Superior temporal gyrus (tissue), 1 donor: ENCODE results near the gene PRKCG.

Experiments
- DNase-seq: peaks from one replicate; pipeline ENCODE4 v3.0.0-alpha.2; 2016; ENCODE audit errors: extremely low spot score

PRKCG gene

DNA sequence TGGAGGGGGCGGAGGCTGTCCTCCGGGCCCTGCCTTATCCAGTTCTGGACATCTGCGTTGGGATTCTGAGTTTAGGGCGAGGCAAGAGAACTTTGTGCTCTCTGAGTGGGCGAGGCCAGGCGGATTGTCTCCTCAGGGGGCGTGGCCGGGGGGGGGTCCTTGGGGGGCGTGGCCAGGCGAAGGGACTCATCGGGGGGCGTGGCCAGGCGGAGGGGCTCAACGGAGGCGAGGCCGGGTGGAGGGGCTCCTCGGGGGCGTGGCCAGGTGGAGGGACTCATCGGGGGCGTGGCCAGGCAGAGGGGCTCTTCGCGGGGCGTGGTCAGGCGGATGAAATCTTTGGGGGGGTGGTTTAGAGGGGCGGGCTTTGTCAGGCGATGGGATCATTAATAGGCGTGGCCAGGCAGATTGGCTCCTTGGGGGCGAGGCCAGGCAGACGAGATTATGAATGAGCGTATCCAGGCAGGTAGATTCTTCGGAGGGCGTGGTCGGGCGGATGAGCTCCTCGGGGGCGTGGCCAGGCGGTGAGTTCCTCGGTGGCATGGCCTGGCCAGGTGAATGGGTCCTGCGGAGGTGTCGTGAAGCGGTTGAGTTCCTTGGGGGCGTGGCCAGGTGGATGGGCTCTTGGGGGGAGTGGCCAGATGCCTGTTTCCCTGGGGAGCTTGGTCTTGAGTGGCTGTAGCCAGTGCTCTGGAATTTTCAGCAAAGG, 16.8 kb downstream of the PRKCG start:
- no peak for DNase-seq

DNA sequence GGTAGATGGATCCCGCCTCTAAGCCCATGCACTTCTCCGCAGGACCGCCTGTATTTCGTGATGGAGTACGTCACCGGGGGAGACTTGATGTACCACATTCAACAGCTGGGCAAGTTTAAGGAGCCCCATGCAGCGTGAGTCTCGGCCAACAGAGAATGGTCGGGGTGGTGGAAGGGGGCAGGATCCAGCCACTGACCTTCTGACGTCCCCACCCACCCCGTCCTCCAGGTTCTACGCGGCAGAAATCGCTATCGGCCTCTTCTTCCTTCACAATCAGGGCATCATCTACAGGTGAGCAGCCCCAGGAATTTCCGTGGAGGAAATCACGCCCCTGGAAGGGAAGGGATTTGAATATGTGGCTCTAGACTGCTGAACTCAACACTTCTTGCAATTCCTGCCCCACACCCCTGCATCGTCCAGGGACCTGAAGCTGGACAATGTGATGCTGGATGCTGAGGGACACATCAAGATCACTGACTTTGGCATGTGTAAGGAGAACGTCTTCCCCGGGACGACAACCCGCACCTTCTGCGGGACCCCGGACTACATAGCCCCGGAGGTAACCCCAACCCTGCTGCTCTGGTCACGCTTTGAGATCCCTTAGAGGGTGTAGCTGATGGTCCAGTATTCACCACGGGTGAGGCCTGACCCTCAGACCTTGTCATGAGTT, 18.3 kb downstream of the PRKCG start:
- DNase-seq, result no peak

- DNase-seq, result no peak
These were observed 21.2 kb downstream of the PRKCG start for GRCh38 chr19:53903055-53903680.

DNA sequence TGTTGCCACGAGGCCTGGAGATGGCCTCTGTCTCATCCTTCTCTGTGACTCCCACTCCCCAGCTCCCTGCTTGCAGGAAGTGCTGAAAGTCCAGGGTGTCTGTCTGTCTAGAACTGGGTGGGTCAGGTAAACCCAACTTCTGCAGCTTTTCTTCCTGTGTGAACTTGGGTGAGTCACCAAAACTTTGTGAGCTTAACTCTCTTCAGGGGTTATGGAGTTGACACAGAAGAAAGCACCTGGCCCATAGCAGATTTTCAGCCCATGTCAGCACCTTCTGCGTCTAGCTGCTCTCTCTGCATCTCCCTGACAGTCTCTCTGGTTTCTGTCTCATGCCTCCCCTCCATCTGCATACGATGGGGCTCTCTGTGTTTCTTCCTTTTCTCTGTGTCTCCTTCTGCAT, 22.9 kb downstream of the PRKCG start:
- DNase-seq, result no peak

DNA sequence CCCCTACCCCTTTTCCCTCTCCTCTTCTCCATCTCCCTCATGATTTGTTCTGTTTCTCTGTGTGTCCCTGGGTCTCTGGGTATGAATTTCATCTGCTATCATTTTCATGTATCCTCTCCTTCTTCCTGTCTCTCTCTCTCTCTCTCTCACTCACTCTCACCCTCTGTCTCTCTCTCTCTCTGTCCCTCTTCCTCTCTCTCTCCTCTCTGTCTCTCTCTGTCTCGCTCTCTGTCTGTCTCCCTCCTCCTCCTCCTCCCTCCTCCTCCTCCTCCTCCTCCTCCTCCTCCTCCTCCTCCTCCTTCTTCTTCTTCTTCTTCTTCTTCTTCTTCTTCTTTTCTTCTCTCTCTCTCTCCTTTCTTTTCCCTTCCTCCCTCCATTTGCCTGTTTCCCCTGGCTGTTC, 23.8 kb downstream of the PRKCG start:
- DNase-seq, result no peak

GRCh38 chr19:53906211-53907192, 24.5 kb downstream of the PRKCG start:
- peak; percentile 75 for DNase-seq

DNA sequence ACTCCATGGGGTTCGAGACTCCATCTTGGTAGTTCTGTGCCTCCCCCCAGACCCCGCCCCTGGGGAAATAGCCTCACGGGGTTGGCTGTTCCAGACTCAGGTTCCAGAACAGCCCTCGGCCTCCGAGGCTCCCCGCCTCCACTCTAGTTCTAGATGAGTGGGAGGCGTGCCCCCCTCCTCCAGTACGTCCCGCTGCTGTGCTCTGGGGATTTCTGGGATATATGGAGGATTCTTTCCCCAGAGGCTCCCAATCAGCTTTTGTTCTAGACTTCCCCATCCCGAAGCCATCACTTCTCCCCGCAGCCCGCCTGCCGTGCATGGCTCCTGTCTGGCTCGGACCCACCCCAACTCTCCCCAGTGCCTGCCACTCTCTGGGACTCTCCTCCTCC, 25.2 kb downstream of the PRKCG start:
- DNase-seq, result no peak

DNA sequence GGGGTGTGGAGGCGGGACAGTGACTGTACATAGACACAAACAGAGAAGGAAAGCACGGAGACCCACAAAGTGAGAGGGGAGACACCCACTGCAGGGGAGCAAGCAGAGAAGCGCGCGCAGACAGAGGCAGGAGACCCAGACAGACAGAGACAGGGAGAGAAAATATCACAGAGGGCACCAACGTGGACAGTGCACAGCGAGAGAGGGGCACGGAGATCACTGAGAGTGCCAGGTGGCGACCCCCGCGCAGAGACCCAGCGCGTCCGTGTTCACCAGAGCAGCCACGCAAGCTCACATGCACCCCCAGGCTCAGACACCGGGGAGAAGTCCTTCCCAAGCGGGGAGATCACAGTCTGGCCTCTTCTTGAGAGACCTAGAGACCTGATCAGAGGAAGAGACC, 25.7 kb downstream of the PRKCG start:
- DNase-seq, result no peak

GRCh38 chr19:53908106-53908934, 26.3 kb downstream of the PRKCG start:
- DNase-seq, result peak; percentile 91

- DNase-seq, result peak; percentile 43
These were observed 27.0 kb downstream of the PRKCG start, which contains the start of gene CACNG7 for GRCh38 chr19:53908935-53909415. Gene CACNG7 (plus strand): TSS chr19:53909278. CDS start chr19:53912832, 3,554 bp downstream.

- DNase-seq, result no peak
These were observed 27.6 kb downstream of the PRKCG start for GRCh38 chr19:53909471-53910169.

DNA sequence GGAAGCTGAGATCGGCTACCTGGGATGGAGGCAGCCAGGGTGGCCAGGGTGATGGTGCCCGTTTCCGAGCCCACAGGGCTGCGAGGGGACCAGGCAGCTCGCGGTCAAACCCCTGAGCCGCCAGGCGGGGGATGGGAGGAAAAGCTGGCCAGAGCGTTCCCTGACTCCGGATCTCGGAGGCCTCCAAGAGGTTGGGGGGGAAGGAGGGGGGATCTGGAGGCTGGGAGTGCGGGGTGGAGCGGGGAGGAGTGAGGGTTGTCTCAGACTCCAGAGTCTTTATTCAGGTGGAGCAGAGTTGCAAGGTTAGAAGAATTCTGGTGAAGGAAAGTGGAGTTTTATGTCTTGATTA, 28.1 kb downstream of the PRKCG start:
- no peak for DNase-seq

- no peak for DNase-seq
These were observed 30.7 kb downstream of the PRKCG start for GRCh38 chr19:53912653-53913052.

- DNase-seq, result no peak
These were observed 33.0 kb downstream of the PRKCG start for GRCh38 chr19:53915000-53915399.

GRCh38 chr19:53916004-53916403, 34.0 kb downstream of the PRKCG start:
- no peak for DNase-seq

DNA sequence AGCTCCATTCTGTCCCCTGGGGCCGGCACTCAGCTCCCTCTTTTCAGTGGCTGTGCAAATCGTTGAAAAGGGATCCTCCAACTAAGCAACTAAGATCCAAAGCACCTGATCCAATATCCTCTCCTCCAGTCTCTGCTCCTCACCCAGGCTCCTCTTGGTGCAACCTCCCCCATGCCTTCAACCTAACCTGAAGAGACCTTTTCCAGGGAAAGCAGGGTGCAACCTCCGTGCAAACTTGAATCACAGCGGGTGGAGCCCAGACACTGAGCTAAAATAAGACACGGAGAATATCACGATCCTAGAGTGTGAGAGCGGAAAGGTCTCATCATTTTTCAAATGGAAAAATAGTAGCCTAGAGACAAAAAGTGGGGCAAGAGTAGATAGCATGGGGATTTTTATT, 35.4 kb downstream of the PRKCG start:
- DNase-seq, result no peak

DNA sequence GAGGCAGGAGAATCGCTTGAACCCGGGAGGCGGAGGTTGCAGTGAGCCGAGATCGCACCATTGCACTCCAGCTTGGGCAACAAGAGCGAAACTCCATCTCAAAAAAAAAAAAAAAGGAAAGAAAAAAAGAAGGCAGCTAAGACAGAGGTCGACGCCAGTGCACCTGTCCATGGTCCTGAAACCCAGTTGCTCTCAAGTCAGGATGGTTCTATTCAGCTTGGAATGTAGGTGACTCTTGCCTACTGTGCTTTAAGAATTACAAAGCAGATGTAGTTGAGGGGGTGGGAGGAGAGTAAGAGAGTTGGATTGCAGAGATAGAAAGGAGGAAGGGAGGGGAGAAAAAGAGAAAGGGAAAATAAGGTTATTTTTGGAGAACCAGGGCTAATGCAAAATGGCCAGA, 45.7 kb downstream of the PRKCG start:
- no peak for DNase-seq

DNA sequence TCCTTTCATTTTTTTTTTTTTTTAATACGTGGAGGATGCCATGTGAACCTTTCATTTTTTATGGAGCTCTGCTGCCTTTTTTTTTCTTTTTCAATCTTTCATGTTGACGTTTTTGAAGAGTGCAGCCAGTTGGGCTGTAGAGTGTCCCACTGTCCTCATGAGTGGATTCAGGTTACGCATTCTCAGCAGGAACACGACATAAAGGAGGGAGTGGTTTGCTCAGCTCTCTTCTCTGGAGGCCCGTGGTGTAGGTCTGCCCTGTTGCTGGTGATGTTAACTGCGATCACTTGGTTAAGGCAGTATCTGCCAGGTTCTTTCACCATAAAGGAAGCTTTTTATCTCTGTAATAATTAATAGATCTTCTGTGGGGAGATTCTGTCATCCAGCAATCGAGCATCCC, 54.0 kb downstream of the PRKCG start:
- DNase-seq, result no peak

GRCh38 chr19:53942001-53942786, 60.2 kb downstream of the PRKCG start:
- DNase-seq, result no peak
